GM21528 (cell line): ENCODE measurements around the gene USP4.
"Not testable (repeated sequence)": the region's sequence is repeated elsewhere in the genome, so short reads cannot be mapped to it uniquely, and the experiment has no call there.

ENCODE experiments used
- ATAC-seq: cut with Tn5 transposase; IDR thresholded peaks from one replicate; pipeline ENCODE4 v1.9.1; 2021; ENCODE audit warnings: mild to moderate bottlenecking, moderate library complexity; ENCODE audit not compliant: unreplicated experiment, low FRiP score

The USP4 gene, protein sequence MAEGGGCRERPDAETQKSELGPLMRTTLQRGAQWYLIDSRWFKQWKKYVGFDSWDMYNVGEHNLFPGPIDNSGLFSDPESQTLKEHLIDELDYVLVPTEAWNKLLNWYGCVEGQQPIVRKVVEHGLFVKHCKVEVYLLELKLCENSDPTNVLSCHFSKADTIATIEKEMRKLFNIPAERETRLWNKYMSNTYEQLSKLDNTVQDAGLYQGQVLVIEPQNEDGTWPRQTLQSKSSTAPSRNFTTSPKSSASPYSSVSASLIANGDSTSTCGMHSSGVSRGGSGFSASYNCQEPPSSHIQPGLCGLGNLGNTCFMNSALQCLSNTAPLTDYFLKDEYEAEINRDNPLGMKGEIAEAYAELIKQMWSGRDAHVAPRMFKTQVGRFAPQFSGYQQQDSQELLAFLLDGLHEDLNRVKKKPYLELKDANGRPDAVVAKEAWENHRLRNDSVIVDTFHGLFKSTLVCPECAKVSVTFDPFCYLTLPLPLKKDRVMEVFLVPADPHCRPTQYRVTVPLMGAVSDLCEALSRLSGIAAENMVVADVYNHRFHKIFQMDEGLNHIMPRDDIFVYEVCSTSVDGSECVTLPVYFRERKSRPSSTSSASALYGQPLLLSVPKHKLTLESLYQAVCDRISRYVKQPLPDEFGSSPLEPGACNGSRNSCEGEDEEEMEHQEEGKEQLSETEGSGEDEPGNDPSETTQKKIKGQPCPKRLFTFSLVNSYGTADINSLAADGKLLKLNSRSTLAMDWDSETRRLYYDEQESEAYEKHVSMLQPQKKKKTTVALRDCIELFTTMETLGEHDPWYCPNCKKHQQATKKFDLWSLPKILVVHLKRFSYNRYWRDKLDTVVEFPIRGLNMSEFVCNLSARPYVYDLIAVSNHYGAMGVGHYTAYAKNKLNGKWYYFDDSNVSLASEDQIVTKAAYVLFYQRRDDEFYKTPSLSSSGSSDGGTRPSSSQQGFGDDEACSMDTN

DNA sequence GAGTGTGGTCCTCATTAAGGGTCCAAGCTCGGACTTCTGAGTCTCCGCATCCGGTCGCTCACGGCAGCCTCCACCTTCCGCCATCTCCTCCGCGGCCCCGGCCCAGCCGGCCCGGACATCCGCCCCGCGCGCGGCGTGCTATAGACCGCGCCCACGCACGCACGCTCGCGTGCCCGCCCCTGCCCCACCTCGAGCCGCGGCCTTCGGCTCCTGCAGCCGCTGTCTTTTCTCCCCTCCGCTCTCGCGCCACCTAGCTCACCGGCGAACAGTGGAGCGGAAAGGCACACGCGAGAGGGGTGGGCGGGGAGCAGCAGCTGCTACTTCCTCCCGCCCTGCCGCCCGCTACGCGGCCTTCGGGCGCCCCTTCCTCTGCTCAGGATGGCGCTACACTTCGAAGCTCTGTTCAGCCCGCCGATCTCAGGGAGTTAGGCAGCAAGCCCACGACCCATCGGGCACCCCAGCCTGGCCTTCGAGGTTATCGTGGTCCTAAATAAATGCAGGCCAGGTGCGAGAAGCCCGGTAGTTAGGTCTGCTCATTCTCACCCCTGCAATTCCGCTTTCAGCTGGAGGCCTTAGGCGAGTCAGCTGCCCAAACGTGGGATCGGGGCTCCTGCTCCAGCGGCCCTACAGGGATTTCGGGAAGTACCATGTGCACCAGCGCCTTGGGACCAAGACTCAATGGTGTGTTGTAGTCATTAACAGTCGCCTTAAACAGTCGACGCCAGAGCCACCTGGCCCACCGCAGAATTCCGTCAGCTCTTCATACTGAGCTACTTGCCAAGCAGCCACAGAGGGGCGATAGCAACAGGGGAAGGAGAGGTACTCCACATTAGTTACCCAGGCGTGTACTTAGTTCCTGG is at the start of gene USP4:
Gene USP4, minus strand, starts transcription at position 113 of the 860 bp plus-strand sequence. Its CDS starts 29 bp downstream, at position 84.
- ATAC-seq: peak; percentile 80

DNA sequence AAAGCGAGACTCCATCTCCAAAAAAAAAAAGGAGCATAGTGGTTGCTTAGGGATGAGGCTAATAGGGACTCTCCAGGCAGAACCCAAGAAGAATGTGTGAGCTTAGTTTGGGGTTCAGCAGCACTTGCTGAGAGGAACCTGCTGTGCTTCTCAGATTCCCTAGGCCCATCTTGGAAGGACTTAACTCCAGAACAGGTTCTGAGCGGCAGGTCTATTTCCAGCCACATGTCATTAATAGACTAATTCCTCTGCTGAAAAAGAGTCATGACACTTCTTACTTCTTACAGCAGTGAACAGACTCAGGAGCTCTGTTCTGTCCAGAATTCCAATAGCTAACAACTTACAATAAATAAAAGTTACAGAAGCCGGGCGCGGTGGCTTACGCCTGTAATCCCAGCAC is 49.4 kb upstream of the USP4 start:
- no peak for ATAC-seq

DNA sequence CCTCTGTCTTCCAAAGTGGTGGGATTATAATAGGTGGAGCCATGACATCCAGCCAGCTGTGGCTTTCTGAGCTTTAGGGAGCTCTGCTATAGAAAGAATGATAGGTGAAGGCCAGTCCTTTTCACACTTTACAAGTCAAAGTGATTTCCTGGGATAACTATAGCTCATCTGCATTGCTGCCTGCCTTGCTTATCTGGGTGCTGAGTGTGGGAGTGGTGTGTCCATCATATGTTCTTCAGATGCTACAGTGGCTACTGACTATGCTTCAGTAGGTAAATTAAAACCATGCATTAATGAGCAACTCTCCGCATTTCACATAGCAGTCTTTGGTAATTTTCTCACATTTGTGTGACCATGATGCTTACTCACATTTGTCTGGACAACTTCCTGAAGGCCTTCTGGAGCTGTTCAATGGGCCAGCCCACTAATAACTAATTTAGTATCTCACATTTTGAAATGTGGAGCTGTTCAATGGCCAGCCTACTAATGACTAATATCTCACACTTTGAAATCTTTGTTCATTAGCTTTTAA is 48.5 kb upstream of the USP4 start:
- ATAC-seq: no peak

DNA sequence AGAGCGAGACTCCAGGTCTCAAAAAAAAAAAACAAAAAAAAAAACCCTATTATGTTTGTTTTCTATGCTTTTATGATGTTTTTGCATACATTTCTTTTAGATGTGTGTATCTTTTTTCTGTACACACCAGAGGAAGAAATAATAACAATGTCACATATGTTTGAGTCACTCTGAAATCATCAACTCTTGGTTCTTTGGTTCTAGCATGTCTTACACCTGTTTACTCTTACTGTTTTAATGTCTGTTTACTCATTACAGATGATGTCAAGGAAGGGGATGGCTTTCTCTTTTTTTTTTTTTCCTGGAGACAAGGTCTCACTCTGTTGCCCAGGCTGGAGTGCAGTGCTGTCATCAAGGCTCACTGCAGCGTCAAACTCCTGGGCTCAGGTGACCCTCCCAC is 47.9 kb upstream of the USP4 start:
- no peak for ATAC-seq

DNA sequence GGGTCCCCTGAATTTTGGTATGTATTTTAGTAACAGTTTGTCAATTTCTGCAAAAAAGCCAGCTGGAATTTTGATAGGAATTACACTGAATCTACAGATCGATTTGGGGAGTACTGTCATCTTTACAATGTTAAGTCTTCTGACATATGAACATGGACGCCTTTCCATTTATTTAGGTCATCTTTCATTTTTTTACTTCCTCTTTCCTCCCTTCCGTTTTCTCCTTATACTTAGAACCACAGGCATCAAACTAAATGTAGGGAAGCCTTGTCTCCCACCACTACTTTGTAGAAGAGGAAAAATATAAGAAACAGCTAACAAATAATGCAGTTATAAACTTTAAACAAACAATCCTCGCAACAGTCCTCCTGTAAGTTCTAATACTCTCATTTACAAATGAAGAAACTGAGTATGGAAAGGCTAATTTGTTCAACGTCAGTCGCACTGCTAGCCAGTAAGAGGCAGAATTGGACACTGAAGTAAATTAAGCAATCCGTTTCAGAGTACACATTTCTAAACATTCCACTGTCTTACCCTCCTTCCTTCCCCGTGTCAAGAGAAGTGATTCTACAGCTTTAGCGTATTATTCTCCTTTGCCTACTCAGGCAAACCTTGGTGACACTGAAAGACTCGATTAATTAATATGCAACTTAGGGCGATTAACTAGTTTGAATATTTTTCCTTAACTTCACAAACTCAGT is 46.4 kb upstream of the USP4 start:
- ATAC-seq: no peak

DNA sequence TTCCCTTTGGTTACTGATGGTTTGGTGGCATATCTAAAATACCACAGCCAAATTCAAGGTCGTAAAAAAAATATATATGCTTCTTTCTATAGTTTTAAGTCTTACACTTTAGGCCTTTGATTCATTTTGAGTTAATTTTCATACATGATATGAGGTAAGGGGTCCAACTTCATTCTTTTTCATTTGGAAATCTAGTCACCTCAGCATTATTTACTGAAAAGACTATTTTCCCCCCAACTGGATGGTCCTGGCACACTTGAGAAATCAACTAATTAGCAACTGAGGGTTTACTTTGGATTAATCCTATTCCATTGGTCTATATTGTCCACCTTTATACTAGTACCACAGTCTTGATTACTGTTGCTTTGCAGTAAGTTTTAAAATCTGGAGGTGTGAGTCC is 45.8 kb upstream of the USP4 start:
- no peak for ATAC-seq

DNA sequence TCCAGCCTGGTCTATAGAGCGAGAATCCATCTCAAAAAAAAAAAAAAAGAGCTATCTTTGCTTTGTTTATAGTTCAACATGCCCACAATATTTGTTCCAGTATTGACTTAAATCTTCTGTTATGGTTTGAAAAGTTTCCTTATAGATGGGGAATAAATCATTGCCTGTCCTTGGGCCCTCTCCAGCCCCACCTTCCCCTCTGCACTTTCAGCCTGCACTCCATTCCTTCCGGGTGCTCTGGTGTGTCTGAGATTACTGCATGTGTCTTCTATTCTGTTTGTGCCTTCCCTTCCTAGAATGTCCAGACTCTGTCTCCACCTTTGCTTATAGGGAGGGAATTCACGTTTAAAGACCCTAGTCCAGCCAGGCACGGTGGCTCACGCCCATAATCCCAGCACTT is 43.5 kb upstream of the USP4 start:
- ATAC-seq: no peak

DNA sequence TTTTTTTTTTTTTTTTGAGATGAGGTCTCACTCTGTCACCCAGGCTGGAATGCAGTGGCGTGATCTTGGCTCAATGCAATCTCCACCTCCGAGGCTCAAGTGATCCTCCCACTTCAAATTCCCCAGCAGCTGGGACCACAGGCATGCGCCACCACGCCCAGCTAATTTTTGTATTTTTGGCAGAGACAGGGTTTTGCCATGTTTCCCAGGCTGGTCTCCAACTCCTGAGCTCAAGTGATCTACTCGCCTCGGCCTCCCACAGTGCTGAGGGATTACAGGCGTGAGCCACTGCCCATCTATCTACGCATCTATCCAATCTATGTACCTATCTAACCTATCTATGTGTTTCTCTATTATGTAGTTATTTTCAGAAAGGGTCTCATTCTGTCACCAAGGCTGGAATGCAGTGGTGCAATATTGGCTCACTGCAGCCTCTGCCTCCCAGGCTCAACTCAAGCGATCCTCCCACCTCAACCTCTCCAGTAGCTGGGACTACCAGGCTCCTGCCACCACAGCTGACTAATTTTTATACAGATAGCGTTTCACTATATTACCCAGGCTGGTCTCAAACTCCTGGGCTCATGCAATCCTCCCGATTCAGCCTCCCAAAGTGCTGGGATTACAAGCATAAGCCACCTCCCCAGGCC is 38.5 kb upstream of the USP4 start:
- no peak for ATAC-seq

DNA sequence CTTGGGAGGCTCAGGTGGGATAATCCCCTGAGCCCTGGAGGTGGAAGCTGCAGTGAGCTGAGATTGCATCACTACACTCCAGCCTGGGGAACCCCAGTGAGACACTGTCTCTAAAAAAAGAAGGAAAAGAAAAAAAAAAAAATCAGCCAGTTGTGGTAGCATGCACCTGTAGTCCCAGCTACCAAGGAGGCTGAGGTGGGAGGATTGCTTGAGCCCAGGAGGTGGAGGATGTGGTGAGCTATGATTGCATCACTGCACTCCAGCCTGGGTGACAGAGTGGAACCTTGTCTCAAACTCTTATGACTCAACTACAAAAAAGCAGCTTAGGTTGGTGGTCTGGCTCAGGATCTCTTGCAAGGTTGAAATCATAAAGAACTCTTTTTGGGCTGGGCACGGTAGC is 37.6 kb upstream of the USP4 start:
- ATAC-seq: no peak

DNA sequence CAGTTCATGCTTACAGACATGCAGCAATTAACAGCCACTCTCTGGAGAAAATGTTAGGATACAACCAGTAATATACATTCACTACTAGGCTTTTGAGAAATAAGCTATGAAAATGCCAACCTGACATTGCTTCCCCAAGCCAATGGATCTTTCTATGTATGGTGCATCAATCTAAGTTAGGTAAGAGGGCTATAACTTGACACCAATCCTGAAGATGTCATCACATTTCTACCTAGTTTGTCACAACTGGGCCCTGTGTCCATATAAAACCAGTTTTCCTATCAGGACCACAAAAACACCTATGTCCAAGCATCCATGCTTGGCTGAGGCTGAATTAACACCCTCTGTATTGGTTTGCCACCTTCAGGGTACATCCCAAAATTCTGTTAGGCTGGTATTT is 32.1 kb upstream of the USP4 start:
- ATAC-seq: no peak

DNA sequence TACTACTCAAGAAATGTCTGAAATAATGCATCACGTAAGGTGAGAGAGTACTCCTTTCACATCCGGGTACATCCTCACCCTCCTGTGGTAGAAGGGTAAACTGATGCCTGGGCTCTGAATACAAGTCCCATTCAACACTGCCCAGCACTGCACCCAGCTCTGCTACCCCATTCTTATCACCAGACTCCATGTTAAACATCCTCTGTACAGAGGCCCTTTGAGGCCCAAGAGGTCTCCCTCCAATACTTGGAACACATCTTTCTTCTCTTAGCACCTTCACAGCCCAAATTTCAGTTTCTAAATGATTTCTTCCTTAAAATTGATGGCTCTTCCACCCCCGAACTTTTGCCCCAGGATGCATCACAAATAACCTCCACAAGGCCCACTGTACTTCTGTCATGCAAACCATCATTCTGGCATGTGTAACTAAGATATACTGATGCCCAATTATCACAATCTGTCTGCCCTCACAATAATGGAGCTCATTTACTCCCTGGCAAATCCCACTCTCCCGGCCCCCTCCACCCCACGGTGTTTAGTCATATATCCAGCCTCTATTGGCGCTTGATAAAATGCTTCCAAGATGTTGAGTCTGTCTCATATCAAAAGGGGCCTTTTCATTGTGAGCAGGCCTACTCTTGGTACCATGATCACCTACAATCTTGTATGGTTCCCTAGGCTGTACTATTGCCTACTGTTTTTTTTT is 30.9 kb upstream of the USP4 start:
- ATAC-seq: no peak

DNA sequence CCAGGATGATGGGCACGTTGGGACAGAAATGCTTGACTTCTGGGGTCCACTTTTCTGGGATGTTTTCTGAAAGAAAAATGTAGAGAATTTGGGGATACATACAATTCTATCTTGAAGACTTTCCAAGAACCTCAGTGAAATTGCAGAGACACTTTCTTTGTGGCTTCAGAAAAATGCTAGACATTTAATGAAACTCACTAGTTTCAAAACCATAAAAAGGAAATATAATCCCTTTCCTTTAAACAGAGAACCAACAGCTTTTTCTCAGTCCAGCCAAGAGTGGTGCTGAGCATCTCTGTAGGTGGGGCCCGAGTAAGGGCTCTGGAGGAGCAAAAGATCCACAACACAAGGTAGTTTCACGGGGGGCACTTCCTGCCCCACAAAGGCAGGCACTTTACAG is 22.7 kb upstream of the USP4 start:
- ATAC-seq: no peak

DNA sequence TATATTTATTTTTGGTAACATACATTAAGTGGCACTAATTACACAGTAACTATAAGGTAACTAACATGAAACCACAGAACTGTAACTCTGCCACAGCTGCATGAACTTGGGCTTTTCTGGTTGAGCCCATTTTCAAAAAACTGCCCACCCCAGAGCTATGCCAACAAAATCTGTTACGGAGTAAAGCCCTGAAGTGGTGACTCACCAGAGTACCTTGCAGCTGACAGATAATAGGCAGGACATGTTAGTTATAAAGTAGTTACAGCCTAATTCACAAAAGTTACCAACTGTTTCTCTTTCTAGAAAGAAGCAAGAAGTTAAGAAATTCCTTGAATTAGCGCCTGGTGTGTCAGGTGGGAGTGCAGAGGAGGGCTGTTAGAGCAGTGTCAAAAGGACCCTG is 19.8 kb upstream of the USP4 start:
- no peak for ATAC-seq

DNA sequence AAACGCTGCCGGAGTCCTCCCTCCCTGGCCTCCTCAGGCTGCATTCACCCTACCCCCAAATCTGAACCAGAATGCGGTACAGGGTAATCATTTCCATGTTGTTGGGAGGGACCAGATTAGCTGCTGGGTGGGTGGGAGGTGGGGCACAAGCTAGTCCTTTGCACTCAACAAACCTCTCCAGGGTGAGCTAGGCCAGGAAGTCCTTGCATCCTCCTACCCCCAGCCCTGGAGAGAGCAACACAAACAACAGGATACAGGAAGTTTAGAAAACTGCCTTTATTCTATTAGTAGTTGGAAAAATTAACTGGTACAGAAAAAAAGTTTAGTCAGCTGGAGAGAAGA is 19.0 kb upstream of the USP4 start:
- ATAC-seq: no peak

DNA sequence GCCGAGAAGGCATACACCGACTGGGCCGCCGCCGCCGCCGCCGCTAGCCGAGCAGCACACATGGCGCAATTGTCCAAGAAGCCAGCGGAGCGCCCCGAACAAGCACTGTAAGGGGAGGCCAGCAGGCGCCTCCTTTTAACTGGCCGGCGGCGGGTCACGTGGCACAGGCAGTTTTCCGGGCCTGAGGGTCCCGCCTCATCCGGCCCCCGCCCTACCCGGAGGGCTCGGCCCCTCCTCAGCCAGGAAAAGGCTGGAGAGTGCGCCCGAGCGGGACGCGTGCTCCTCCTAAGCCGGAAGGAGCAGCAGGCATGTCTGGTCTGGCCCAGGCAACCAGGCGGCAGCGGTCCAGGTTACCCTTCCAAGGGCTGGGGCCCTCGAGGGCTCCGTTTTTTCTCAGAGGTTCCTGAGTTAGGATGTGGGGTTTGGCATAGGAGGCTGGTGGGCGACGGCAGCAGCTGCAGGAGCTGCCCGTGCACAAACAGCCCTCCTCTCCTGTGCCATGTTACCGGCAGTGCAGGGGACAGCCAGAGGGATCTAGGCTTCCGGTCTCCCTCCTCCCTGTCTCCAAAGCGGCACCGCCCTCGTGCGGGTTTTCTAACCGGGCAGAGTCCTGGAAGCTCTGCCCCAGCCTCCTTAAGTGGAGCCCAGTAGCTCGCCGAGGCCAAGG is 18.5 kb upstream of the USP4 start, which contains the start of gene GPX1:
Gene GPX1, minus strand, starts transcription at position 137 of the 667 bp plus-strand sequence. Its CDS starts 75 bp downstream, at position 62.
- peak; percentile 81 for ATAC-seq

DNA sequence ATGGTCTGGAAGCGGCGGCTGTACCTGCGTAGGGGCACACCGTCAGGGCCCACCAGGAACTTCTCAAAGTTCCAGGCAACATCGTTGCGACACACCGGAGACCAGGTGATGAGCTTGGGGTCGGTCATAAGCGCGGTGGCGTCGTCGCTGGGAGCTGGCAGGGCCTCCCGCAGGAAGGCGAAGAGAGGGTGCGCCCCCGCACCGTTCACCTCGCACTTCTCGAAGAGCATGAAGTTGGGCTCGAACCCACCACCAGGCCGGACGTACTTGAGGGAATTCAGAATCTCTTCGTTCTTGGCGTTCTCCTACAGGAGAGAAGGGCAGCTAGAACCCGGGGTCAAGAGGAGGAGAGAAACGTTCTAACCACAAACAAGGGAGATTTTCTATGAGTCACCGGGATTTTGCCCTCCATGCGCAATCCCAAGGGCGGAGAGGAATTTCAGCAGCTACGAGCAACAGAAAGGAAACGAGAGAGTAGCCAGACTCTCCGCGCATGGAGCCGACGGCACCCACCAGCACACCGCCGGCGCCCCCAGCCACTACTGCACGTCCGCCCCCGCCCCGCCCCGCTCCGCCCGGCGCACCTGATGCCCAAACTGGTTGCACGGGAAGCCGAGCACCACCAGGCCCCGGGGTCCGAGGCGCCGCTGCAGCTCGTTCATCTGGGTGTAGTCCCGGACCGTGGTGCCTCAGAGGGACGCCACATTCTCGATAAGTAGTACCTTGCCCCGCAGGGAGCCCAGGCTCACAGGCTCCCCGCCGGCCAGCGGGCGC is 17.8 kb upstream of the USP4 start:
- ATAC-seq: not testable (repeated sequence)

DNA sequence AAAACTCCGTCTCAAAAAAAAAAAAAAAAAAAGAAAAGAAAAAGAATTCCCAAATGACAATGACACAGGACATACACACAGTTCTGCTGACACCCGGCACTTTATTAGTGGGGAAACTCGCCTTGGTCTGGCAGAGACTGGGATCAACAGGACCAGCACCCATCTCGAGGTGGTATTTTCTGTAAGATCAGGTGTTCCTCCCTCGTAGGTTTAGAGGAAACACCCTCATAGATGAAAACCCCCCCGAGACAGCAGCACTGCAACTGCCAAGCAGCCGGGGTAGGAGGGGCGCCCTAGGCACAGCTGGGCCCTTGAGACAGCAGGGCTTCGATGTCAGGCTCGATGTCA is 17.2 kb upstream of the USP4 start:
- not testable (repeated sequence) for ATAC-seq
